NCI-H1694 treated with DMSO at 0.1 percent for 48 hours (cell line): ENCODE results near the gene KRTAP10-11.

Source experiments
- DNase-seq: peaks from one replicate; lab custom pipeline; 2025; lab: John Stamatoyannopoulos, UW

Gene KRTAP10-11

GRCh38 chr21:44695184-44695583 lies 49.0 kb downstream of the KRTAP10-11 start:
- no peak for DNase-seq

- DNase-seq: no peak
Measured at GRCh38 chr21:44695641-44696040, 49.4 kb downstream of the KRTAP10-11 start.

GRCh38 chr21:44696572-44696971 lies 50.4 kb downstream of the KRTAP10-11 start:
- DNase-seq: no peak
